Activated T-cell treated with anti-CD3 and anti-CD28 coated beads for 24 hours (primary cell): ENCODE data around the gene RNF175.
A peak's percentile ranks its signal among the peaks of the same experiment; 100 is the strongest.

Experiments used
- DNase-seq: peaks from one replicate; pipeline ENCODE4 v3.0.0-alpha.2; 2020; ENCODE audit warnings: low read depth

Gene RNF175

GRCh38 chr4:153748378-153748777, 11.4 kb downstream of the RNF175 start:
- DNase-seq, result no peak

GRCh38 chr4:153747406-153747955, 12.3 kb downstream of the RNF175 start:
- no peak for DNase-seq

GRCh38 chr4:153745651-153746050, 14.2 kb downstream of the RNF175 start:
- no peak for DNase-seq

- DNase-seq, result no peak
Observed at GRCh38 chr4:153741541-153741940, 18.3 kb downstream of the RNF175 start.

GRCh38 chr4:153735906-153736461, 23.8 kb downstream of the RNF175 start:
- DNase-seq, result no peak

- DNase-seq, result no peak
Observed at GRCh38 chr4:153733751-153734448, 25.9 kb downstream of the RNF175 start.

- DNase-seq, result no peak
Observed at GRCh38 chr4:153731239-153731638, 28.6 kb downstream of the RNF175 start.

GRCh38 chr4:153729895-153730294, 29.9 kb downstream of the RNF175 start:
- DNase-seq, result no peak

GRCh38 chr4:153728660-153729059, 31.2 kb downstream of the RNF175 start:
- no peak for DNase-seq

- no peak for DNase-seq
Observed at GRCh38 chr4:153728151-153728550, 31.7 kb downstream of the RNF175 start.

GRCh38 chr4:153725831-153726154, 34.0 kb downstream of the RNF175 start:
- DNase-seq, result no peak

GRCh38 chr4:153725136-153725830, 34.5 kb downstream of the RNF175 start:
- DNase-seq, result no peak

- no peak for DNase-seq
Observed at GRCh38 chr4:153724606-153725005, 35.2 kb downstream of the RNF175 start.

GRCh38 chr4:153722036-153722435, 37.8 kb downstream of the RNF175 start:
- DNase-seq, result no peak

GRCh38 chr4:153713866-153714646, 45.8 kb downstream of the RNF175 start:
- DNase-seq, result no peak

GRCh38 chr4:153710681-153711080, 49.1 kb downstream of the RNF175 start:
- DNase-seq, result no peak

- DNase-seq, result no peak
Observed at GRCh38 chr4:153706519-153706918, 53.3 kb downstream of the RNF175 start.

GRCh38 chr4:153705743-153706468, 53.9 kb downstream of the RNF175 start:
- no peak for DNase-seq

- DNase-seq, result no peak
Observed at GRCh38 chr4:153704522-153704921, 55.3 kb downstream of the RNF175 start.

GRCh38 chr4:153684971-153685371, 74.9 kb downstream of the RNF175 start:
- DNase-seq, result no peak

- DNase-seq, result peak; percentile 48
Observed at GRCh38 chr4:153684182-153684970, 75.4 kb downstream of the RNF175 start, which contains the start of gene TLR2. Gene TLR2, plus strand, starts transcription at chr4:153684280. Its CDS starts 18,628 bp downstream, at chr4:153702908.
